ENCODE results near the gene MECP2.

MECP2 gene

DNA sequence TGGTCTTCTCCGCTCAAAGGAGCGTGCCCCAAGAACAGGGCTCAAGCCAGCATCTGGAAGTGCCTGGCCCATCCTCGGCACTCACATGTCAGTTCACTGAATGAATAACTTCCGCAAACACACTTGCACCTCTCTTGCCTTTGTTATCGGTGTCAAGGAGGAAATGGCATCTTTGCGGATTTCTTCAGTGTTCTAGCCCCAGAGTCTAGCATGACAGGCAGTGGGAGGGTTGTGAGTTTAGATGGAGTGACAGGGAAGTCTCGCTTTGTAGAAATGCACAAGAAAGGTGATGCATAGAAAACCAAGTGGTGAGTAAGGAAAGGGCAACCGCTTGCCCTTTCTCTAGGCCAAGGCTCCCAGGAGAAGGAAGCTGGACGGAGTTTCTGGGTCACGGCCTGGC lies 17.6 kb upstream of the MECP2 start:
- Histone ChIP-seq H3K27me3 (ENCODE audit: control insufficient read depth, insufficient read depth, low read length) (no peaks in the 10 kb centered on the region), H3K36me3 (ENCODE audit: control insufficient read depth, insufficient read depth, low read length) (no peaks in the 10 kb centered on the region), H3K4me1 (ENCODE audit: control insufficient read depth, insufficient read depth, low read length) (no peaks in the 10 kb centered on the region), H3K4me3 (ENCODE audit: low read depth, low read length) (no peak overlapping the region), H3K9ac (ENCODE audit: low read depth, low read length) (no peak overlapping the region), H3K27ac (ENCODE audit: low read depth, low read length) (no peak overlapping the region), H3K9me3 (ENCODE audit: control insufficient read depth, insufficient read depth, low read length) (peaks cover 28% of the 10 kb centered on the region; the same call in 1 of the 2 replicates)

GRCh38 chrX:154114652-154115051 lies 17.1 kb upstream of the MECP2 start:
- no peak overlapping the region for H3K4me3 ChIP-seq (ENCODE audit: low read depth, low read length)

DNA sequence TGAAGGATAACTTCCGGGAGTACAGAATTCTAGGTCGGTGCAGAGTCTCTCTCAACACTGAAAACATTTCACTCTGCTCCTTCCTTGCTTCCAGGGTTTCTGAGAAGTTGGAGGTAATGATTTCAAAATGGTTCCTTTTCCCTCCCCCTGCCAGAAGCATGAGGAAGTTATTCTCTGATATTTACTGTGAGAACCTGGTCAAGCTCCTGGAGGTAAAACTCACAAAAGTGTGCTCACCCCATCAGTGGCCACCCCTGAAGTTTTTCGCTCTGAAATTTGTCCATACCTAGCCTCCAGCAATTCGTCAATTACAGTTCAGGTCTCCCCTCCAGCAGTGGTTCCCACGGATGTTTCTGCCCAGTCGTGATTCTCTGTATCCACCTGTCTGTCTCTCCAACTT lies 16.2 kb upstream of the MECP2 start:
- Histone ChIP-seq H3K9me3 (ENCODE audit: control insufficient read depth, insufficient read depth, low read length) (peaks cover 28% of the 10 kb centered on the region; the same call in 1 of the 2 replicates), H3K9ac (ENCODE audit: low read depth, low read length) (no peak overlapping the region), H3K4me3 (ENCODE audit: low read depth, low read length) (no peak overlapping the region), H3K36me3 (ENCODE audit: control insufficient read depth, insufficient read depth, low read length) (no peaks in the 10 kb centered on the region), H3K27me3 (ENCODE audit: control insufficient read depth, insufficient read depth, low read length) (no peaks in the 10 kb centered on the region), H3K27ac (ENCODE audit: low read depth, low read length) (no peak overlapping the region), H3K4me1 (ENCODE audit: control insufficient read depth, insufficient read depth, low read length) (no peaks in the 10 kb centered on the region)

More at GRCh38 chrX:154114652-154115051, 17.1 kb upstream of the MECP2 start:
- no peak overlapping the region for H3K27ac ChIP-seq (ENCODE audit: low read depth, low read length)
- no peaks in the 10 kb centered on the region for H3K36me3 ChIP-seq (ENCODE audit: control insufficient read depth, insufficient read depth, low read length)
- H3K27me3 ChIP-seq (ENCODE audit: control insufficient read depth, insufficient read depth, low read length) = no peaks in the 10 kb centered on the region
- H3K4me1 ChIP-seq (ENCODE audit: control insufficient read depth, insufficient read depth, low read length) = no peaks in the 10 kb centered on the region
- H3K9ac ChIP-seq (ENCODE audit: low read depth, low read length) = no peak overlapping the region
- peaks cover 28% of the 10 kb centered on the region; the same call in 1 of the 2 replicates for H3K9me3 ChIP-seq (ENCODE audit: control insufficient read depth, insufficient read depth, low read length)

DNA sequence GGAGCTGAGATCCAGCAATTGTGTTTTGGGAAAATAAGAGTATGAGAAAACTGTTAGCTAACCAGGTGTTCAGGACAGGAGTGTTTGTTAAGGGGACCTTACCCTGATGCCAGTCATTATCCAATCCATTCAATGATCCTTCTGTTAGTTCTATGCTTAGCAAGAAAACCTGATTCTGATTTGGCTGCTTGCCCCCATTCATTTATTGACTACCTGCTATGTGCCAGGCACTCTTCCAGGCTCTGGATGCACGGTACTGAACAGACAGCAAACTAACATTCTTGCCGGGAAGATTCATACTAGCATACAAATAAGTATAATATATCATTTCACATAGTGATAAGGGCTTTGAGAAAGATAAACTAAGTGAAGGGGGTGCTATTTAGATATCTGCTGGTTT lies 1.0 kb upstream of the MECP2 start:
- Histone ChIP-seq H3K27me3 (ENCODE audit: control insufficient read depth, insufficient read depth, low read length) (no peaks in the 10 kb centered on the region), H3K9me3 (ENCODE audit: control insufficient read depth, insufficient read depth, low read length) (peaks cover 28% of the 10 kb centered on the region), H3K4me1 (ENCODE audit: control insufficient read depth, insufficient read depth, low read length) (peaks cover 20% of the 10 kb centered on the region), H3K36me3 (ENCODE audit: control insufficient read depth, insufficient read depth, low read length) (no peaks in the 10 kb centered on the region), H3K9ac (ENCODE audit: low read depth, low read length) (no peak overlapping the region), H3K27ac (ENCODE audit: low read depth, low read length) (no peak overlapping the region), H3K4me3 (ENCODE audit: low read depth, low read length) (no peak overlapping the region)

DNA sequence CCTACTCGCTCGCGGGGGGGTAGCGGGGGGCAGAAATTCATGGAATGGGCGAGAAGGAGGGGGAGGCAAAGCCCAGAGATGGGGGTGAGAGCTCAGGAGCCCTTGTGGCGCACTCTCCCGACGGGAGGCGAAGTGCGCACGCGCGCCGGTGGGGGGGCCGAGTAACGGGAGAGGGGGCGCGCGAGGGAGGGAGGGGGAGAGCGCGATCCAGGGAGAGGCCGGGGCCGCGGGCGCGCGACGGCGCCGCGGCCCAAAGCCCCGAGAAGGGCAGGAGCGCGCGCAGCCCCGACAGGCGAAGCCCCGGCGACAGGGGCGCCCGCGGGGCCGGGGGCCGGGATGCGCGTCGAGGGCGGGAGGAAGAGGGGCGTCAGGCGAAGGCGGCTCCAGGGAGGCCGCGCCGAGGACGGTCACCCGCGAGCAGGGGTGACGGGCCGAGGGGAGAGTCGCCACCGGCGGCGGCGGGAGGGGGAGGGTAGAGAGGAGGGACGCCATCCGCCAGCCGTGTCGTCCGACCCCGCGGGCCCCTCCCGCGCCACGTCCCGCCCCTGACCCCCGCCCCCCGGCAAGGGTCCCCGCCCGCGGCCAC lies 421 bp downstream of the MECP2 start:
- Histone ChIP-seq H3K9ac (ENCODE audit: low read depth, low read length) (peak overlapping the region; percentile 59; the same call in 1 of the 2 replicates), H3K4me1 (ENCODE audit: control insufficient read depth, insufficient read depth, low read length) (peaks cover 30% of the 10 kb centered on the region), H3K9me3 (ENCODE audit: control insufficient read depth, insufficient read depth, low read length) (peaks cover 34% of the 10 kb centered on the region), H3K4me3 (ENCODE audit: low read depth, low read length) (peak overlapping the region; percentile 73), H3K36me3 (ENCODE audit: control insufficient read depth, insufficient read depth, low read length) (no peaks in the 10 kb centered on the region), H3K27me3 (ENCODE audit: control insufficient read depth, insufficient read depth, low read length) (no peaks in the 10 kb centered on the region), H3K27ac (ENCODE audit: low read depth, low read length) (peak overlapping the region; percentile 72)

- peak overlapping the region; percentile 73 for H3K4me3 ChIP-seq (ENCODE audit: low read depth, low read length)
- H3K9me3 ChIP-seq (ENCODE audit: control insufficient read depth, insufficient read depth, low read length) = peaks cover 38% of the 10 kb centered on the region
- H3K36me3 ChIP-seq (ENCODE audit: control insufficient read depth, insufficient read depth, low read length) = no peaks in the 10 kb centered on the region
- H3K27ac ChIP-seq (ENCODE audit: low read depth, low read length) = peak overlapping the region; percentile 61
- no peak overlapping the region for H3K9ac ChIP-seq (ENCODE audit: low read depth, low read length)
- H3K27me3 ChIP-seq (ENCODE audit: control insufficient read depth, insufficient read depth, low read length) = no peaks in the 10 kb centered on the region
- peaks cover 32% of the 10 kb centered on the region for H3K4me1 ChIP-seq (ENCODE audit: control insufficient read depth, insufficient read depth, low read length)
These were observed 1.1 kb downstream of the MECP2 start for GRCh38 chrX:154096140-154097002.

DNA sequence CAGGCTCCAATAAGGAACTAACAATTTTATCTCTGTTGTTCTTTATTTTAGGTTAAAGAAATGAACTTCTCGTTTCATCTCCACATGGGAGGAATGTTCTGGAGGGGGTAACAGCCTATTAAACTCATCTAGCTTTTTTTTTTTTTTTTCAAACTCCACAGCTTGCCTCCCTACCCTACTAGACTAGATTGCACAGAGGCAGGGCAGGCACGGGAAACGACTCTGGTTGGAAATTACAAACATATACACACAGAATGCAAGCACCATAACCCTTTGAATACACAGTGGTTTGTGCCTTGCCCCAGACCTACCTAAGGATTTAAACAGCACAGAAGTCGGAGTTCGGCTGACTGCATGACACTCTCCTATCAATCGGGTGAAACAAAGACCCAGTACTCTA lies 2.7 kb downstream of the MECP2 start:
- no peaks in the 10 kb centered on the region for H3K27me3 ChIP-seq (ENCODE audit: control insufficient read depth, insufficient read depth, low read length)
- peak overlapping the region; percentile 66 for H3K27ac ChIP-seq (ENCODE audit: low read depth, low read length)
- H3K9ac ChIP-seq (ENCODE audit: low read depth, low read length) = no peak overlapping the region; the same call in 1 of the 2 replicates
- 0 out of 2 replicates have a peak, but pooled peaks cover 2% of the 10 kb centered on the region for H3K36me3 ChIP-seq (ENCODE audit: control insufficient read depth, insufficient read depth, low read length)
- H3K4me1 ChIP-seq (ENCODE audit: control insufficient read depth, insufficient read depth, low read length) = peaks cover 32% of the 10 kb centered on the region
- peaks cover 41% of the 10 kb centered on the region for H3K9me3 ChIP-seq (ENCODE audit: control insufficient read depth, insufficient read depth, low read length)
- peak overlapping the region; percentile 73 for H3K4me3 ChIP-seq (ENCODE audit: low read depth, low read length)

- H3K27ac ChIP-seq (ENCODE audit: low read depth, low read length) = peak overlapping the region; percentile 66
- no peak overlapping the region for H3K9ac ChIP-seq (ENCODE audit: low read depth, low read length)
- H3K36me3 ChIP-seq (ENCODE audit: control insufficient read depth, insufficient read depth, low read length) = peaks cover 7% of the 10 kb centered on the region
- H3K27me3 ChIP-seq (ENCODE audit: control insufficient read depth, insufficient read depth, low read length) = no peaks in the 10 kb centered on the region
- H3K4me1 ChIP-seq (ENCODE audit: control insufficient read depth, insufficient read depth, low read length) = peaks cover 32% of the 10 kb centered on the region
- H3K9me3 ChIP-seq (ENCODE audit: control insufficient read depth, insufficient read depth, low read length) = peaks cover 41% of the 10 kb centered on the region
- peak overlapping the region; percentile 73; the same call in 1 of the 2 replicates for H3K4me3 ChIP-seq (ENCODE audit: low read depth, low read length)
These were observed 3.6 kb downstream of the MECP2 start for GRCh38 chrX:154093965-154094364.

DNA sequence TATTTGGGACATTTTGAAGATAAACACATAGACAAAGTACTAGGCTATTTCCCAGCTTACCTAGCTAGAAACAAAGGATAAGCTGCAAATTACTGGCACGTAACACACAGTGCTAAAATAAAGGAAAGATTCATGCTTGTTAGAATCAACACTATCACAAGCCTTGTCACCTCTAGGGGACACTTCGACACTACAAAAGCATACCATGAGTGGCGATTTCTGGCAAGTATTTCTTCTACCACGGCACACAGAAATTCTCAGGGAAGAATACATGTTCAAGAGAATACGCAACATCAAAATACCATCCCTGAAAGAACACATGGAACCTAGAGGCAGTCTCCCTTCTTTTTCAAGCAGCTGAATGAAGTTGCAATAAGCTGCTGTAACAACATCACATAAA lies 5.1 kb downstream of the MECP2 start:
- Histone ChIP-seq H3K36me3 (ENCODE audit: control insufficient read depth, insufficient read depth, low read length) (peaks cover 7% of the 10 kb centered on the region), H3K4me3 (ENCODE audit: low read depth, low read length) (no peak overlapping the region; the same call in 1 of the 2 replicates), H3K4me1 (ENCODE audit: control insufficient read depth, insufficient read depth, low read length) (peaks cover 32% of the 10 kb centered on the region), H3K27ac (ENCODE audit: low read depth, low read length) (no peak overlapping the region), H3K9ac (ENCODE audit: low read depth, low read length) (no peak overlapping the region), H3K27me3 (ENCODE audit: control insufficient read depth, insufficient read depth, low read length) (no peaks in the 10 kb centered on the region), H3K9me3 (ENCODE audit: control insufficient read depth, insufficient read depth, low read length) (peaks cover 41% of the 10 kb centered on the region)

DNA sequence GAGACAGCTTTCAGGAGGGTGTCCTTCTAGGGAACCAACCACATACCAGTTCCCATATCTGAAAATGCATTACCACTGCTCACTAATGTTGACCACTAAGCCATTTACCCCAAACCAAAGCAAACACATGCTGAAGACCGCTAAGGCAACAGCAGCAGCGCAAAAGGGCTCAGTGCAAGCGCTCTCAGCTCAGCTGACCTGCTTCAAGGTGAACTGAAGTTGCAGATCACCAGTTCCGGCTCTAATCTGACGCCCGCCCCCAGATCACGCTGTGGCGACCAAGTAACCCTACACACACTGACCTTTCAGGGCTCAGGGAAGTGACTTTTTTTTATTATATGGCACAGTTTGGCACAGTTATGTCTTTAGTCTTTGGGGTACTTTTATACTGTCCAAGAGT lies 5.8 kb downstream of the MECP2 start:
- peaks cover 32% of the 10 kb centered on the region for H3K4me1 ChIP-seq (ENCODE audit: control insufficient read depth, insufficient read depth, low read length)
- H3K9ac ChIP-seq (ENCODE audit: low read depth, low read length) = no peak overlapping the region
- peaks cover 41% of the 10 kb centered on the region for H3K9me3 ChIP-seq (ENCODE audit: control insufficient read depth, insufficient read depth, low read length)
- H3K27ac ChIP-seq (ENCODE audit: low read depth, low read length) = no peak overlapping the region
- no peaks in the 10 kb centered on the region for H3K27me3 ChIP-seq (ENCODE audit: control insufficient read depth, insufficient read depth, low read length)
- no peak overlapping the region for H3K4me3 ChIP-seq (ENCODE audit: low read depth, low read length)
- peaks cover 7% of the 10 kb centered on the region for H3K36me3 ChIP-seq (ENCODE audit: control insufficient read depth, insufficient read depth, low read length)

- Histone ChIP-seq H3K27ac (ENCODE audit: low read depth, low read length) (no peak overlapping the region), H3K4me3 (ENCODE audit: low read depth, low read length) (no peak overlapping the region), H3K9me3 (ENCODE audit: control insufficient read depth, insufficient read depth, low read length) (peaks cover 41% of the 10 kb centered on the region), H3K4me1 (ENCODE audit: control insufficient read depth, insufficient read depth, low read length) (peaks cover 27% of the 10 kb centered on the region), H3K36me3 (ENCODE audit: control insufficient read depth, insufficient read depth, low read length) (peaks cover 7% of the 10 kb centered on the region), H3K27me3 (ENCODE audit: control insufficient read depth, insufficient read depth, low read length) (no peaks in the 10 kb centered on the region), H3K9ac (ENCODE audit: low read depth, low read length) (no peak overlapping the region)
These were observed 6.8 kb downstream of the MECP2 start for GRCh38 chrX:154090731-154091130.

All from HUES48 (cell line).